BJ (cell line): Measurements from ENCODE around the gene TTC7B. TPM values are rescaled to one million over a fixed set of nuclear protein-coding genes. Genes with fewer than 3 reads are reported as not detected.

Experiments used
- CTCF ChIA-PET: fragments of 350-600 bp; formaldehyde crosslinking; extraction: SDS; loops from one replicate; lab custom pipeline; 2021; ENCODE audit warnings: antibody characterized with exemption, inconsistent platforms; lab: Yijun Ruan, JAX
- POLR2A ChIA-PET: fragments of 300-600 bp; sonication (Branson Sonifier 250); formaldehyde crosslinking; extraction: SDS; loops from one replicate; lab custom pipeline; 2021; ENCODE audit warnings: antibody characterized with exemption; lab: Charles Lee
- DNase-seq: peaks from one replicate; pipeline ENCODE4 v3.0.0-alpha.2; 2011; ENCODE audit warnings: low read depth
- H3K27me3 ChIP-seq: 2 replicates; pipeline ENCODE4 v1.6.0; 2011; ENCODE audit warnings: low read length; ENCODE audit not compliant: control insufficient read depth, insufficient read depth
- H3K36me3 ChIP-seq: 2 replicates; pipeline ENCODE4 v1.5.1; 2011; ENCODE audit warnings: low read length; ENCODE audit not compliant: control insufficient read depth, insufficient read depth
- H3K4me3 ChIP-seq: 2 replicates; pipeline ENCODE4 v1.5.1; 2011; ENCODE audit warnings: low read depth, mild to moderate bottlenecking, control low read depth, low read length
- CTCF ChIP-seq: IDR thresholded peaks from 2 replicates; pipeline ENCODE4 v1.5.1; 2011; ENCODE audit warnings: low read depth, mild to moderate bottlenecking, control low read depth, inconsistent platforms, low read length, moderate library complexity; ENCODE audit not compliant: insufficient read depth
- polyA plus RNA-seq: library from polyadenylated mRNA; depleted of rRNA; stranded (reverse); fragments of >200 nt; gene quantifications from 2 replicates; pipeline ENCODE4 v1.2.3, GENCODE V29; 2011

The TTC7B gene
- polyA plus RNA-seq, 1 experiment, result 46.9 TPM

- Histone ChIP-seq H3K4me3 (no peak overlapping the region), H3K36me3 (no peaks in the 10 kb centered on the region), H3K27me3 (peaks cover 2% of the 10 kb centered on the region; the same call in 1 of the 2 replicates)
- DNase-seq, result no peak
- ChIA-PET POLR2A (no interaction called here), CTCF (interaction anchor here (1.1 kb wide), 1 partner anchor 28 kb away, joined by 3 read pairs; no protein-coding TSS in a partner anchor)
- peak; percentile 38 for TF ChIP-seq CTCF
Measured at GRCh38 chr14:90518941-90519256, 297.3 kb downstream of the TTC7B start.

GRCh38 chr14:90518069-90518940 lies 297.9 kb downstream of the TTC7B start:
- no peak for DNase-seq
- Histone ChIP-seq H3K4me3 (no peak overlapping the region), H3K36me3 (no peaks in the 10 kb centered on the region), H3K27me3 (peaks cover 2% of the 10 kb centered on the region; the same call in 1 of the 2 replicates)
- TF ChIP-seq CTCF, result no peak
- ChIA-PET CTCF (no interaction called here), POLR2A (no interaction called here)

- DNase-seq, result no peak
- POLR2A ChIA-PET, result no interaction called here
- H3K4me3 ChIP-seq, result no peak overlapping the region
Measured at GRCh38 chr14:90517076-90517841, 299.0 kb downstream of the TTC7B start.

GRCh38 chr14:90514566-90514965 lies 301.7 kb downstream of the TTC7B start:
- CTCF ChIA-PET, result no interaction called here
- H3K4me3 ChIP-seq, result no peak overlapping the region
- no peak for TF ChIP-seq CTCF
- DNase-seq, result no peak
- POLR2A ChIA-PET, result no interaction called here
- H3K27me3 ChIP-seq, result peaks cover 2% of the 10 kb centered on the region; the same call in 1 of the 2 replicates
- H3K36me3 ChIP-seq, result no peaks in the 10 kb centered on the region

More at GRCh38 chr14:90517076-90517841, 299.0 kb downstream of the TTC7B start:
- no peak for TF ChIP-seq CTCF
- Histone ChIP-seq H3K27me3 (peaks cover 2% of the 10 kb centered on the region; the same call in 1 of the 2 replicates), H3K36me3 (no peaks in the 10 kb centered on the region)
- CTCF ChIA-PET, result no interaction called here

- CTCF ChIA-PET, result no interaction called here
Measured at GRCh38 chr14:90514015-90514398, 302.2 kb downstream of the TTC7B start.

More at GRCh38 chr14:90514015-90514398, 302.2 kb downstream of the TTC7B start:
- Histone ChIP-seq H3K36me3 (no peaks in the 10 kb centered on the region), H3K4me3 (no peak overlapping the region), H3K27me3 (peaks cover 2% of the 10 kb centered on the region; the same call in 1 of the 2 replicates)
- no peak for TF ChIP-seq CTCF
- POLR2A ChIA-PET, result no interaction called here
- no peak for DNase-seq
